ENCODE data around the gene TANC1. TPM values are rescaled to one million over a fixed set of nuclear protein-coding genes. Genes with fewer than 3 reads are reported as not detected.

TANC1 gene
- total RNA-seq, 4 donors from 2014 or later: 27.1 to 57.4 (median 55.1) TPM

GRCh38 chr2:158953454-158953853, 15.0 kb upstream of the TANC1 start:
- no peaks in the 10 kb centered on the region for H3K9me3 ChIP-seq
- TF ChIP-seq POLR2A (IDR thresholded peaks at IDR 0.05): no peak
- TF ChIP-seq, protein P1, sequence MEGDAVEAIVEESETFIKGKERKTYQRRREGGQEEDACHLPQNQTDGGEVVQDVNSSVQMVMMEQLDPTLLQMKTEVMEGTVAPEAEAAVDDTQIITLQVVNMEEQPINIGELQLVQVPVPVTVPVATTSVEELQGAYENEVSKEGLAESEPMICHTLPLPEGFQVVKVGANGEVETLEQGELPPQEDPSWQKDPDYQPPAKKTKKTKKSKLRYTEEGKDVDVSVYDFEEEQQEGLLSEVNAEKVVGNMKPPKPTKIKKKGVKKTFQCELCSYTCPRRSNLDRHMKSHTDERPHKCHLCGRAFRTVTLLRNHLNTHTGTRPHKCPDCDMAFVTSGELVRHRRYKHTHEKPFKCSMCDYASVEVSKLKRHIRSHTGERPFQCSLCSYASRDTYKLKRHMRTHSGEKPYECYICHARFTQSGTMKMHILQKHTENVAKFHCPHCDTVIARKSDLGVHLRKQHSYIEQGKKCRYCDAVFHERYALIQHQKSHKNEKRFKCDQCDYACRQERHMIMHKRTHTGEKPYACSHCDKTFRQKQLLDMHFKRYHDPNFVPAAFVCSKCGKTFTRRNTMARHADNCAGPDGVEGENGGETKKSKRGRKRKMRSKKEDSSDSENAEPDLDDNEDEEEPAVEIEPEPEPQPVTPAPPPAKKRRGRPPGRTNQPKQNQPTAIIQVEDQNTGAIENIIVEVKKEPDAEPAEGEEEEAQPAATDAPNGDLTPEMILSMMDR (IDR thresholded peaks at IDR 0.05): no peak
- no peaks in the 10 kb centered on the region for H3K27me3 ChIP-seq
- H3K4me1 ChIP-seq: peaks cover 0 to 22% (median 0%) of the 10 kb centered on the region in 4 donors
- H3K36me3 ChIP-seq: no peaks in the 10 kb centered on the region
- H3K4me3 ChIP-seq: no peak overlapping the region
- no peak for DNase-seq
- H3K27ac ChIP-seq: peak overlapping the region in 3 of 4 donors; percentile 36 to 73 (median 68)

GRCh38 chr2:158953926-158954763, 14.3 kb upstream of the TANC1 start:
- DNase-seq: peak; percentile 26 to 88 (median 86)
- H3K4me1 ChIP-seq: peaks cover 0 to 22% (median 0%) of the 10 kb centered on the region in 4 donors
- no peaks in the 10 kb centered on the region for H3K27me3 ChIP-seq
- H3K27ac ChIP-seq: peak overlapping the region in 3 of 4 donors; percentile 36 to 73 (median 68)
- TF ChIP-seq, protein P1 (IDR thresholded peaks at IDR 0.05): no peak
- peak in 1 of 2 donors; percentile 21 for TF ChIP-seq POLR2A (IDR thresholded peaks at IDR 0.05)
- H3K4me3 ChIP-seq: no peak overlapping the region
- no peaks in the 10 kb centered on the region for H3K36me3 ChIP-seq
- H3K9me3 ChIP-seq: no peaks in the 10 kb centered on the region

GRCh38 chr2:158955842-158956365, 12.5 kb upstream of the TANC1 start:
- Histone ChIP-seq H3K36me3 (no peaks in the 10 kb centered on the region), H3K27ac (no peak overlapping the region)

GRCh38 chr2:158958365-158958764, 10.1 kb upstream of the TANC1 start:
- Histone ChIP-seq H3K36me3 (no peaks in the 10 kb centered on the region), H3K27me3 (no peaks in the 10 kb centered on the region), H3K27ac (no peak overlapping the region), H3K9me3 (no peaks in the 10 kb centered on the region), H3K4me1 (peaks cover 0 to 19% (median 0%) of the 10 kb centered on the region in 4 donors), H3K4me3 (no peak overlapping the region)
- TF ChIP-seq, protein P1 (IDR thresholded peaks at IDR 0.05): no peak
- no peak for TF ChIP-seq POLR2A (IDR thresholded peaks at IDR 0.05)
- no peak for DNase-seq

More at GRCh38 chr2:158955842-158956365, 12.5 kb upstream of the TANC1 start:
- no peak overlapping the region for H3K4me3 ChIP-seq
- DNase-seq: no peak
- no peaks in the 10 kb centered on the region for H3K9me3 ChIP-seq
- H3K4me1 ChIP-seq: peaks cover 0 to 22% (median 0%) of the 10 kb centered on the region in 4 donors
- no peaks in the 10 kb centered on the region for H3K27me3 ChIP-seq
- no peak for TF ChIP-seq POLR2A (IDR thresholded peaks at IDR 0.05)
- TF ChIP-seq, protein P1 (IDR thresholded peaks at IDR 0.05): no peak

DNA sequence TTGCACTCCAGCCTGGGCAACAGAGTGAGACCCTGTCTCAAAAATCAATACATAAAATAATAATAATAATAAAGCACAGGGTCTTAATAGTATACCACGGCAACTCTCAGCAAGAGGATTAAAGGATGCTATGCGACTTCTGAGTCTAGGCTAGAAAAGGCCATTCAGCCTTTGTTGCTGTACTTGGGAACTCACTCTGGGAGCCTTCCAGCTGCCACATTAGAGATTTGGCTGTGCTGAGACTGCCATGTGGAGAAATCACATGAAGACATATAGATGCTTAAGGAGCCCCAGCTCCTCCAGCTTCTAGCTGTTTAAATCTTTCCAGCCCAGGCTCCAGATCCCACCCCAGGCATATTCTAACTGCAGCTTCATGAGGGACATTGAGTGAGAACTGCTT, 8.2 kb upstream of the TANC1 start:
- TF ChIP-seq, protein P1 (IDR thresholded peaks at IDR 0.05): no peak
- TF ChIP-seq POLR2A (IDR thresholded peaks at IDR 0.05): no peak
- no peaks in the 10 kb centered on the region for H3K27me3 ChIP-seq
- H3K27ac ChIP-seq: no peak overlapping the region

More for the DNA sequence above, 8.2 kb upstream of the TANC1 start:
- Histone ChIP-seq H3K9me3 (no peaks in the 10 kb centered on the region), H3K36me3 (no peaks in the 10 kb centered on the region), H3K4me3 (no peak overlapping the region), H3K4me1 (peaks cover 0 to under 1% (median 0%) of the 10 kb centered on the region in 4 donors)
- no peak for DNase-seq
